ENCODE data around the gene CCDC148. TPM values are rescaled to one million over a fixed set of nuclear protein-coding genes. Genes with fewer than 3 reads are reported as not detected.

CCDC148 gene
- total RNA-seq, 1 donor from 2014 or later: not detected

DNA sequence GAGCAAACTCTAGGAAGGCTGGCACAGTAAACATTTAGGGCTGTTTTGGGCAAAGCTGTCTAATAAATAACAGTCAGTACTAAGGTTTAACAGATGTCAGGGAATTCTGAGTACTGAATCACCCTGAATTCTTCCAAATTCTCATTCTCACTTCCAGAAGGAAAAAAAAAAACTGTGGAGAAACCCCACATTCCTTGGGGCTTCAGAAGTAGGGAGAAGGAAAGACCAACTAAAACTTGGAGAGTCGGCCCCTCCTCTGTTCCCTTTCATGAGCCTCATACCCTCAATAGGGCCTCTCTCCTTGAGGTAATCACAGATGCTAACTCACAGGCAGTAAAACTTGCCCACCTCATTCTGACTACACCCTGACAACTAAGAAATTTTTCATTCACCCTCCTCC is 62.1 kb downstream of the CCDC148 start:
- ATAC-seq (ENCODE audit: low read depth) (no peak), DNase-seq (no peak)
- H3K4me1 Mint-ChIP-seq: no peaks in the 10 kb centered on the region
- ChIA-PET CTCF (no interaction called here), POLR2A (no interaction called here)
- intact Hi-C loops (cut with micrococcal nuclease): no loop called here
- TF ChIP-seq, protein P1, sequence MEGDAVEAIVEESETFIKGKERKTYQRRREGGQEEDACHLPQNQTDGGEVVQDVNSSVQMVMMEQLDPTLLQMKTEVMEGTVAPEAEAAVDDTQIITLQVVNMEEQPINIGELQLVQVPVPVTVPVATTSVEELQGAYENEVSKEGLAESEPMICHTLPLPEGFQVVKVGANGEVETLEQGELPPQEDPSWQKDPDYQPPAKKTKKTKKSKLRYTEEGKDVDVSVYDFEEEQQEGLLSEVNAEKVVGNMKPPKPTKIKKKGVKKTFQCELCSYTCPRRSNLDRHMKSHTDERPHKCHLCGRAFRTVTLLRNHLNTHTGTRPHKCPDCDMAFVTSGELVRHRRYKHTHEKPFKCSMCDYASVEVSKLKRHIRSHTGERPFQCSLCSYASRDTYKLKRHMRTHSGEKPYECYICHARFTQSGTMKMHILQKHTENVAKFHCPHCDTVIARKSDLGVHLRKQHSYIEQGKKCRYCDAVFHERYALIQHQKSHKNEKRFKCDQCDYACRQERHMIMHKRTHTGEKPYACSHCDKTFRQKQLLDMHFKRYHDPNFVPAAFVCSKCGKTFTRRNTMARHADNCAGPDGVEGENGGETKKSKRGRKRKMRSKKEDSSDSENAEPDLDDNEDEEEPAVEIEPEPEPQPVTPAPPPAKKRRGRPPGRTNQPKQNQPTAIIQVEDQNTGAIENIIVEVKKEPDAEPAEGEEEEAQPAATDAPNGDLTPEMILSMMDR (IDR thresholded peaks at IDR 0.05): no peak
- no peak overlapping the region for H3K4me3 Mint-ChIP-seq
- H3K9me3 Mint-ChIP-seq: no peaks in the 10 kb centered on the region
- no peak overlapping the region for H3K27ac Mint-ChIP-seq
- H3K36me3 Mint-ChIP-seq (ENCODE audit: low read depth): no peaks in the 10 kb centered on the region
- H3K27me3 Mint-ChIP-seq: no peaks in the 10 kb centered on the region

DNA sequence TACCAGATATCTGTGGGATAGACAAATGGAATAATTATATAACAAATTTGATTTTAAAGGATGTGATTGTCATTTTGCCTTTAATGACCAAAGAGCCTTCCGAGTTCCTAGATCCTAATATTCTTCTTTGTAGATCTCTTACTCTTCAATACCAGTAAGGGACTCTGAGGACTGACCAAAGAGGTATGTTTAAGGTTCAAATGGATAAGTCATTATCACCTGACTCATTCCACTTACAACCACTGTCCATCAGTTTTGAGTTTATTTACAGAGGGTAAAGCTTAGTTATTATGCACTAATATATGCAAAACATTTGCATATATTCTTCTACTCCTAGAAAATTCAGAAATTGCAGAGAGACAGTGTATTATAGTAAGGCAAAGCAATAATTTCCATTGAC is 62.7 kb downstream of the CCDC148 start:
- DNase-seq (no peak), ATAC-seq (ENCODE audit: low read depth) (no peak)
- Mint-ChIP-seq H3K4me3 (no peak overlapping the region), H3K9me3 (no peaks in the 10 kb centered on the region), H3K27ac (no peak overlapping the region), H3K36me3 (ENCODE audit: low read depth) (no peaks in the 10 kb centered on the region), H3K4me1 (no peaks in the 10 kb centered on the region), H3K27me3 (no peaks in the 10 kb centered on the region)
- TF ChIP-seq, protein P1 (IDR thresholded peaks at IDR 0.05): no peak
- ChIA-PET CTCF (no interaction called here), POLR2A (no interaction called here)
- intact Hi-C loops (cut with micrococcal nuclease): no loop called here

DNA sequence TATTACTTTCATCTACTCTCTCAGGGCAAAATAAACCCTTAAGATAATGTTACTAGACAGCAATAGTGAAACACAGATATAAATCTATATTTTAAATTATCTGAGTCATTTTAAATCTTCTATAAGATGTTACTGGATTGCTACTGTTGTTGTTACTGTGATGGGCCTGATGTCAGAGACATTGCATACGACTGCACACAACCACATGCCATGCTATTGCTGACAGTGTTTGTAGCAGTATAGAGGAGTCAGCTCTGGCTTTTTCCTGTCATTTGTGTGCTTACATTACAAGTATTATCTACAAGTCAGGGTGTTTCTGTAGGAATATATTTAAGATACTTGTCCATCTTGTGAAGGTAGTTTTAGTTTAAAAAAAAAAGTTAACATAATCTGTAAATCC is 63.9 kb downstream of the CCDC148 start:
- no peak overlapping the region for H3K27ac Mint-ChIP-seq
- POLR2A ChIA-PET: no interaction called here
- intact Hi-C loops (cut with micrococcal nuclease): no loop called here
- CTCF ChIA-PET: no interaction called here
- no peaks in the 10 kb centered on the region for H3K36me3 Mint-ChIP-seq (ENCODE audit: low read depth)
- no peaks in the 10 kb centered on the region for H3K9me3 Mint-ChIP-seq
- TF ChIP-seq, protein P1 (IDR thresholded peaks at IDR 0.05): no peak
- H3K4me3 Mint-ChIP-seq: no peak overlapping the region
- ATAC-seq (ENCODE audit: low read depth): no peak
- no peak for DNase-seq
- peaks cover under 1% of the 10 kb centered on the region for H3K27me3 Mint-ChIP-seq
- no peaks in the 10 kb centered on the region for H3K4me1 Mint-ChIP-seq

DNA sequence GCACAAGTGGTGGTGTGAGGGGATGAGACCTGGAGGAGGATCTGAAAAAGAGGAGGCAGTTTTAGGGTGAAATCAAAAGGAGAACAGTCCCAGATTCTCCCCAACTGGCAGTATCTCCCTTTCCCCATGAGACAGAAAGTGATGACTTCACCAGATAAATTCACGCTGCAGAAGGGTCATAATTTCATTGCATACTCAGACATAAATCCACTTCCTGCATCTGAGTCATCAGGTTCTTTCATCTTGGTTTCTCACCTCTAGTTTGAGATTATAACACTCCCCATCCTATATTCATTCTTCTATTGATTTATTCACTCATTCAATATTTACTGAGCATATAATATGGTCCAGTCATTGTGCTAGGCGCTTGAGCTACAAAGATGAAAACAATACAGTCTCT is 64.7 kb downstream of the CCDC148 start:
- Mint-ChIP-seq H3K4me1 (no peaks in the 10 kb centered on the region), H3K4me3 (no peak overlapping the region), H3K27ac (no peak overlapping the region), H3K36me3 (ENCODE audit: low read depth) (no peaks in the 10 kb centered on the region), H3K27me3 (peaks cover 4% of the 10 kb centered on the region), H3K9me3 (no peaks in the 10 kb centered on the region)
- TF ChIP-seq, protein P1 (IDR thresholded peaks at IDR 0.05): no peak
- intact Hi-C loops (cut with micrococcal nuclease): no loop called here
- no peak for DNase-seq
- ATAC-seq (ENCODE audit: low read depth): no peak
- CTCF ChIA-PET: no interaction called here
- POLR2A ChIA-PET: no interaction called here

DNA sequence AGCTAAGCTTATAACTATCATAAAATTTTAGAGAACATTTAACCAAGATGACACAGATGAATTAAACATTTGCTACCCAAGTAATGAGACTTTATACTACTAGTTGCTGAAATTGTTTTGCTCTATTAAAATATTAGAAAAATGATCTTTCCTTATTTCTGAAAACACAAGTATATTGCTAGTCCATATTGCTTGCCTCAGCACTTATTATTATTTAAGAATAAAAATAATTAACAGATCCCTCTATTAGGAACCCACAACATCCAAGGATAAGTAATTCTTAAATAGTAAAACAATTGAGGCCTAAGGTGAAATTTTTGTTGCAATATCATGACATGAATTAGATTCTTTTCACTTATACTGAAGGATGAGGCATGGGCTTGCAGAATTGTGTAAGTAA is 65.2 kb downstream of the CCDC148 start:
- Mint-ChIP-seq H3K36me3 (ENCODE audit: low read depth) (no peaks in the 10 kb centered on the region), H3K4me3 (no peak overlapping the region), H3K27ac (no peak overlapping the region), H3K4me1 (no peaks in the 10 kb centered on the region), H3K27me3 (peaks cover 4% of the 10 kb centered on the region), H3K9me3 (no peaks in the 10 kb centered on the region)
- TF ChIP-seq, protein P1 (IDR thresholded peaks at IDR 0.05): no peak
- intact Hi-C loops (cut with micrococcal nuclease): no loop called here
- ChIA-PET CTCF (no interaction called here), POLR2A (no interaction called here)
- no peak for DNase-seq
- no peak for ATAC-seq (ENCODE audit: low read depth)
